ENCODE data around the gene KCNJ6. TPM values are rescaled to one million over a fixed set of nuclear protein-coding genes. Genes with fewer than 3 reads are reported as not detected.

Gene KCNJ6
- total RNA-seq, 1 donor from 2014 or later = not detected

GRCh38 chr21:37790905-37791304, 125.4 kb downstream of the KCNJ6 start:
- H3K4me3 ChIP-seq = no peak overlapping the region
- no peak overlapping the region for H3K27ac ChIP-seq
- DNase-seq (ENCODE audit: extremely low spot score in 2 of 2) = no peak
- no peak for TF ChIP-seq CTCF (IDR thresholded peaks at IDR 0.05)
- no peaks in the 10 kb centered on the region for H3K4me1 ChIP-seq
- no peaks in the 10 kb centered on the region for H3K36me3 ChIP-seq
- no peaks in the 10 kb centered on the region for H3K27me3 ChIP-seq
- no peaks in the 10 kb centered on the region for H3K9me3 ChIP-seq
- intact Hi-C loops (cut with DNase I) = no loop called here

- TF ChIP-seq CTCF (IDR thresholded peaks at IDR 0.05) = no peak
- no peak for TF ChIP-seq POLR2AphosphoS5 (IDR thresholded peaks at IDR 0.05; ENCODE audit: insufficient read depth in 1 of 2, low read depth in 1 of 2)
- no peak for TF ChIP-seq POLR2A (IDR thresholded peaks at IDR 0.05)
- no peak overlapping the region for H3K4me3 ChIP-seq
These were observed 127.8 kb downstream of the KCNJ6 start for GRCh38 chr21:37788503-37788902.

GRCh38 chr21:37787456-37787855, 128.8 kb downstream of the KCNJ6 start:
- intact Hi-C loops (cut with DNase I) = no loop called here
- Histone ChIP-seq H3K27me3 (no peaks in the 10 kb centered on the region), H3K36me3 (no peaks in the 10 kb centered on the region), H3K4me3 (no peak overlapping the region), H3K4me1 (no peaks in the 10 kb centered on the region), H3K9me3 (no peaks in the 10 kb centered on the region), H3K27ac (no peak overlapping the region)
- TF ChIP-seq POLR2A (IDR thresholded peaks at IDR 0.05) (no peak), CTCF (IDR thresholded peaks at IDR 0.05) (no peak), POLR2AphosphoS5 (IDR thresholded peaks at IDR 0.05; ENCODE audit: insufficient read depth in 1 of 2, low read depth in 1 of 2) (no peak)
- peak in 1 of 2 donors; percentile 42 for DNase-seq (ENCODE audit: extremely low spot score in 2 of 2)

More at GRCh38 chr21:37788503-37788902, 127.8 kb downstream of the KCNJ6 start:
- no peaks in the 10 kb centered on the region for H3K27me3 ChIP-seq
- no peaks in the 10 kb centered on the region for H3K9me3 ChIP-seq
- no peaks in the 10 kb centered on the region for H3K4me1 ChIP-seq
- intact Hi-C loops (cut with DNase I) = no loop called here
- peak in 1 of 2 donors; percentile 42 for DNase-seq (ENCODE audit: extremely low spot score in 2 of 2)
- no peaks in the 10 kb centered on the region for H3K36me3 ChIP-seq
- H3K27ac ChIP-seq = no peak overlapping the region

- intact Hi-C loops (cut with DNase I) = no loop called here
- no peaks in the 10 kb centered on the region for H3K9me3 ChIP-seq
- no peaks in the 10 kb centered on the region for H3K4me1 ChIP-seq
- H3K36me3 ChIP-seq = no peaks in the 10 kb centered on the region
- H3K27ac ChIP-seq = no peak overlapping the region
- TF ChIP-seq CTCF (IDR thresholded peaks at IDR 0.05) (no peak), POLR2AphosphoS5 (IDR thresholded peaks at IDR 0.05; ENCODE audit: insufficient read depth in 1 of 2, low read depth in 1 of 2) (no peak), POLR2A (IDR thresholded peaks at IDR 0.05) (no peak)
- peak in 1 of 2 donors; percentile 40 for DNase-seq (ENCODE audit: extremely low spot score in 2 of 2)
- H3K4me3 ChIP-seq = no peak overlapping the region
- H3K27me3 ChIP-seq = no peaks in the 10 kb centered on the region
These were observed 131.5 kb downstream of the KCNJ6 start for GRCh38 chr21:37784591-37785318.

- intact Hi-C loops (cut with DNase I) = no loop called here
- H3K4me3 ChIP-seq = no peak overlapping the region
- no peaks in the 10 kb centered on the region for H3K27me3 ChIP-seq
- no peak for DNase-seq (ENCODE audit: extremely low spot score in 2 of 2)
- no peak overlapping the region for H3K27ac ChIP-seq
- TF ChIP-seq CTCF (IDR thresholded peaks at IDR 0.05) (no peak), POLR2AphosphoS5 (IDR thresholded peaks at IDR 0.05; ENCODE audit: insufficient read depth in 1 of 2, low read depth in 1 of 2) (no peak), POLR2A (IDR thresholded peaks at IDR 0.05) (no peak)
- no peaks in the 10 kb centered on the region for H3K36me3 ChIP-seq
- no peaks in the 10 kb centered on the region for H3K4me1 ChIP-seq
- no peaks in the 10 kb centered on the region for H3K9me3 ChIP-seq
These were observed 133.2 kb downstream of the KCNJ6 start for GRCh38 chr21:37783016-37783415.
